Upper lobe of left lung (tissue), 6 donors: ENCODE results near the gene CAB39. TPM values are rescaled to one million over a fixed set of nuclear protein-coding genes. Genes with fewer than 3 reads are reported as not detected.
"Not testable (repeated sequence)": the region's sequence is repeated elsewhere in the genome, so short reads cannot be mapped to it uniquely, and the experiment has no call there.

ENCODE experiments used
- ATAC-seq, 2 donors: fragments of 200-7000 bp; cut with Tn5 transposase; one replicate each; pipeline ENCODE4 v1.9.1; 2022; ENCODE audit warnings: mild to moderate bottlenecking in 2 of 2, moderate library complexity in 2 of 2; ENCODE audit not compliant: low FRiP score in 2 of 2
- DNase-seq, 2 donors: peaks; one replicate each; pipeline ENCODE4 v3.0.0-alpha.2; 2019 to 2020
- H3K27ac ChIP-seq, 4 donors: fragments of 200-600 bp; sonication (generic); one replicate each; pipeline ENCODE4 v1.5.1; 2016 to 2019
- H3K27me3 ChIP-seq, 4 donors: fragments of 200-600 bp; sonication (generic); one replicate each; pipeline ENCODE4 v1.5.1; 2017 to 2019
- H3K36me3 ChIP-seq, 4 donors: fragments of 200-600 bp; sonication (generic); one replicate each; pipeline ENCODE4 v1.5.1; 2016 to 2019
- H3K4me1 ChIP-seq, 4 donors: fragments of 200-600 bp; sonication (generic); one replicate each; pipeline ENCODE4 v1.5.1; 2018 to 2019
- H3K4me3 ChIP-seq, 4 donors: fragments of 200-600 bp; sonication (generic); one replicate each; pipeline ENCODE4 v1.5.1; 2017 to 2019; ENCODE audit warnings: mild to moderate bottlenecking in 2 of 4, moderate library complexity in 1 of 4
- H3K9me3 ChIP-seq, 4 donors: fragments of 200-600 bp; sonication (generic); one replicate each; pipeline ENCODE4 v1.5.1; 2018 to 2019
- CTCF ChIP-seq, 6 experiments: fragments of 450-650 bp in 4 of 6; fragments of 200-600 bp in 2 of 6; sonication (generic) in 2 of 6; IDR thresholded peaks; one replicate each; pipeline ENCODE4 v1.5.1; 2016 to 2019; ENCODE audit warnings: antibody characterized with exemption in 6 of 6
- EP300 ChIP-seq, 4 donors: sonication (generic); formaldehyde crosslinking; IDR thresholded peaks; one replicate each; pipeline ENCODE4 v1.5.1; 2017; ENCODE audit warnings: antibody characterized with exemption in 4 of 4, control low read depth in 2 of 4
- POLR2A ChIP-seq, 4 donors: fragments of 450-650 bp; IDR thresholded peaks; one replicate each; pipeline ENCODE4 v1.5.1; 2016 to 2017; ENCODE audit warnings: antibody characterized with exemption in 4 of 4, mild to moderate bottlenecking in 2 of 4
- POLR2AphosphoS5 ChIP-seq, 2 donors: sonication (generic); formaldehyde crosslinking; IDR thresholded peaks; one replicate each; pipeline ENCODE4 v1.5.1; 2017; ENCODE audit warnings: antibody characterized with exemption in 2 of 2
- WGBS, 2 donors: methylation state at CpG; one replicate each; pipeline ENCODE4 v1.1.5; 2017 to 2018; 5-methylcytosine and 5-hydroxymethylcytosine counted together
- total RNA-seq, 6 donors: library from RNA; depleted of rRNA in 4 of 6; stranded (reverse); fragments of >200 nt in 4 of 6; gene quantifications; one replicate each; pipeline versions ENCODE4 v1.1.0 to v1.2.1, GENCODE V29; 2016 to 2021
- donor health status: DM: no; HTN: no; CAD: no; lungs with moderate emphysema.
- donor health status: DM: no; HTN: yes; CAD: no; lungs with severe emphysema.

CAB39 gene
- total RNA-seq, 6 donors from 2014 or later = 56.5 to 125 (median 76.7) TPM

- TF ChIP-seq POLR2A (IDR thresholded peaks at IDR 0.05) = no peak
- no peak for TF ChIP-seq EP300 (IDR thresholded peaks at IDR 0.05)
- no peak for TF ChIP-seq POLR2AphosphoS5 (IDR thresholded peaks at IDR 0.05)
- TF ChIP-seq CTCF (IDR thresholded peaks at IDR 0.05) = no peak
- Histone ChIP-seq H3K27ac (peak overlapping the region in 3 of 4 donors; percentile 45 to 62 (median 50)), H3K36me3 (no peaks in the 10 kb centered on the region), H3K4me1 (no peaks in the 10 kb centered on the region), H3K4me3 (no peak overlapping the region), H3K27me3 (no peaks in the 10 kb centered on the region), H3K9me3 (no peaks in the 10 kb centered on the region)
- ATAC-seq (peak in 1 of 2 donors; percentile 83), DNase-seq (no peak)
Observed at GRCh38 chr2:230700447-230700846, 12.2 kb upstream of the CAB39 start.

DNA sequence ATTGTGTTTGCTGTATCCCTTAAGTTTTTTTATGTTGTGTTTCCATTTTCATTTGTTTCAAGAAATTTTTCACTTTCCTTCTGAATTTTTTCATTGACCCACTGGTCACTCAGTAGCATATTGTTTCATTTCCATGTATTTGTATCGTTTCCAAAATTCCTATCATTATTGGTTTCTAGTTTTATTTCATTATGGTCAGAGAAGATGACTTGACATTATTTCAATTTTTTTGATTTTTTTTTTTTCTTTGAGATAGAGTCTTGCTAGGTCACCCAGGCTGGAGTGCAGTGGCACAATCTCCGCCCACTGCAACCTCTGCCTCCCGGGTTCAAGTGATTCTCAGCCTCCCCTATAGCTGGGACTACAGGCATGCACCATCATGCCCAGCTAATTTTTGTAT, 11.3 kb upstream of the CAB39 start:
- H3K27ac ChIP-seq = no peak overlapping the region
- ATAC-seq (no peak), DNase-seq (no peak)
- no peaks in the 10 kb centered on the region for H3K36me3 ChIP-seq
- TF ChIP-seq CTCF (IDR thresholded peaks at IDR 0.05) = no peak
- no peak for TF ChIP-seq POLR2AphosphoS5 (IDR thresholded peaks at IDR 0.05)
- TF ChIP-seq POLR2A (IDR thresholded peaks at IDR 0.05) = no peak
- no peak for TF ChIP-seq EP300 (IDR thresholded peaks at IDR 0.05)
- H3K4me1 ChIP-seq = no peaks in the 10 kb centered on the region
- H3K4me3 ChIP-seq = no peak overlapping the region
- H3K9me3 ChIP-seq = no peaks in the 10 kb centered on the region
- no peaks in the 10 kb centered on the region for H3K27me3 ChIP-seq
- WGBS, 2 donors = 92 to 97% methylated on average over 3 of the region's 3 CpGs

GRCh38 chr2:230702457-230702856, 10.2 kb upstream of the CAB39 start:
- 92 to 96% methylated on average over 4 of the region's 4 CpGs for WGBS, 2 donors
- not testable (repeated sequence) for H3K4me3 ChIP-seq, DNase-seq

DNA sequence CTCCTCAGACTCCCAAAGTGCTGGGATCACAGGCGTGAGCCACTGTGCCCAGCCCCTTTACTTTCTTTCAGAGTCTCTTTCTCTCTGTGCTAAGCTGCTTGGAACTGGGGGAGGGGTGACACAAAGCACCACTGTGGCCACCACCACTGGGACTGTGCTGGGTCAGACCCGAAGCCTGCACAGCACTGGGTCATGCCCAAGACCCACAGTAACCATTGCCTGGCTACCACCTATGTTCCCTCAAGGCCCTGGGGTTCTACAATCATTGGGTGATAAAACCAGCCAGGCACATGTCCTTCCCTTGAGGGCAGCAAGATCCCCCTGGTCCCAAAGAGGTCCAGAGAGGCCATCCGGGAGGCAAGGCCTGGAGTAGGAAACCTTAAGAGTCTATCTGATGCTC, 9.1 kb upstream of the CAB39 start:
- 83 to 94% methylated on average over 1 to 3 of the region's 3 CpGs for WGBS, 2 donors
- ATAC-seq (no peak), DNase-seq (no peak)
- no peaks in the 10 kb centered on the region for H3K4me1 ChIP-seq
- no peaks in the 10 kb centered on the region for H3K27me3 ChIP-seq
- no peak for TF ChIP-seq EP300 (IDR thresholded peaks at IDR 0.05)
- no peaks in the 10 kb centered on the region for H3K36me3 ChIP-seq
- no peak overlapping the region for H3K4me3 ChIP-seq
- H3K9me3 ChIP-seq = no peaks in the 10 kb centered on the region
- no peak overlapping the region for H3K27ac ChIP-seq

More at GRCh38 chr2:230702457-230702856, 10.2 kb upstream of the CAB39 start:
- not testable (repeated sequence) for ATAC-seq, H3K4me1 ChIP-seq, H3K36me3 ChIP-seq, H3K27me3 ChIP-seq, H3K27ac ChIP-seq, H3K9me3 ChIP-seq

- H3K27me3 ChIP-seq = no peaks in the 10 kb centered on the region
- ATAC-seq = no peak
- no peak overlapping the region for H3K27ac ChIP-seq
- H3K4me1 ChIP-seq = no peaks in the 10 kb centered on the region
- no peaks in the 10 kb centered on the region for H3K36me3 ChIP-seq
- H3K9me3 ChIP-seq = no peaks in the 10 kb centered on the region
- DNase-seq = no peak
- no peak overlapping the region for H3K4me3 ChIP-seq
- TF ChIP-seq POLR2A (IDR thresholded peaks at IDR 0.05) (no peak), CTCF (IDR thresholded peaks at IDR 0.05) (no peak), POLR2AphosphoS5 (IDR thresholded peaks at IDR 0.05) (no peak), EP300 (IDR thresholded peaks at IDR 0.05) (no peak)
- WGBS, 2 donors = 61 to 72% methylated on average over 3 of the region's 3 CpGs
Observed at GRCh38 chr2:230706053-230706521, 6.6 kb upstream of the CAB39 start.

- Histone ChIP-seq H3K27me3 (no peaks in the 10 kb centered on the region), H3K27ac (no peak overlapping the region), H3K4me1 (peaks cover 2 to 6% (median 5%) of the 10 kb centered on the region in 4 donors), H3K4me3 (no peak overlapping the region), H3K9me3 (no peaks in the 10 kb centered on the region), H3K36me3 (no peaks in the 10 kb centered on the region)
- TF ChIP-seq POLR2A (IDR thresholded peaks at IDR 0.05) = no peak
- no peak for TF ChIP-seq POLR2AphosphoS5 (IDR thresholded peaks at IDR 0.05)
- TF ChIP-seq CTCF (IDR thresholded peaks at IDR 0.05) = no peak
- TF ChIP-seq EP300 (IDR thresholded peaks at IDR 0.05) = no peak
- ATAC-seq = no peak
- DNase-seq = no peak
- whole genome bisulfite sequencing, 2 donors = 63 to 66% methylated on average over 8 of the region's 8 CpGs
Observed at GRCh38 chr2:230706966-230707365, 5.7 kb upstream of the CAB39 start.
